Natural killer cell (primary cell): ENCODE measurements around the gene IL17RE. TPM values are rescaled to one million over a fixed set of nuclear protein-coding genes. Genes with fewer than 3 reads are reported as not detected.

Experiments used
- ATAC-seq, 3 donors: fragments of 150-1000 bp in 2 of 3; fragments of 200-7000 bp in 1 of 3; cut with Tn5 transposase; 1 replicate in 1 of 3; 2 replicates in 2 of 3; pipeline ENCODE4 v1.10.0; 2021; ENCODE audit warnings: mild to moderate bottlenecking in 2 of 3, moderate library complexity in 2 of 3
- DNase-seq, 2 donors: peaks; one replicate each; pipeline versions ENCODE4 v3.0.0 to v3.0.0-alpha.2; 2013 to 2021; ENCODE audit warnings: mixed read lengths in 1 of 2
- H3K27ac ChIP-seq: one replicate; pipeline ENCODE4 v1.5.1; 2013; ENCODE audit warnings: mild to moderate bottlenecking, low read length
- H3K27me3 ChIP-seq: one replicate; pipeline ENCODE4 v1.6.1; 2013; ENCODE audit warnings: low read length; ENCODE audit not compliant: control insufficient read depth, insufficient read depth
- H3K36me3 ChIP-seq: one replicate; pipeline ENCODE4 v1.6.1; 2013; ENCODE audit warnings: low read length; ENCODE audit not compliant: control insufficient read depth, insufficient read depth
- H3K4me1 ChIP-seq: one replicate; pipeline ENCODE4 v1.6.1; 2013; ENCODE audit warnings: low read length; ENCODE audit not compliant: control insufficient read depth, insufficient read depth
- H3K4me3 ChIP-seq: one replicate; pipeline ENCODE4 v1.5.1; 2013; ENCODE audit warnings: low read length
- H3K9me3 ChIP-seq: one replicate; pipeline ENCODE4 v1.6.1; 2013; ENCODE audit warnings: low read length; ENCODE audit not compliant: control insufficient read depth, insufficient read depth
- H3K27ac Mint-ChIP-seq, 2 donors: one replicate each; pipeline ENCODE4 v1.8.0; 2022; ENCODE audit warnings: mild to moderate bottlenecking in 2 of 2, mixed read lengths in 2 of 2, moderate library complexity in 1 of 2
- H3K27me3 Mint-ChIP-seq, 2 donors: one replicate each; pipeline ENCODE4 v1.8.0; 2022; ENCODE audit warnings: low read depth in 2 of 2, mixed read lengths in 2 of 2
- H3K36me3 Mint-ChIP-seq: one replicate; pipeline ENCODE4 v1.8.0; 2022; ENCODE audit warnings: mixed read lengths
- H3K4me1 Mint-ChIP-seq, 2 donors: one replicate each; pipeline ENCODE4 v1.8.0; 2022; ENCODE audit warnings: mixed read lengths in 2 of 2
- H3K4me3 Mint-ChIP-seq: one replicate; pipeline ENCODE4 v1.8.0; 2022; ENCODE audit warnings: mild to moderate bottlenecking, moderate library complexity, mixed read lengths
- H3K9me3 Mint-ChIP-seq, 2 donors: one replicate each; pipeline ENCODE4 v1.8.0; 2022; ENCODE audit warnings: mixed read lengths in 2 of 2
- WGBS: methylation state at CpG from one replicate; pipeline ENCODE4 v1.1.7; 2013; ENCODE audit warnings: missing lambda C conversion rate; ENCODE audit not compliant: insufficient coverage; 5-methylcytosine and 5-hydroxymethylcytosine counted together
- intact Hi-C: fragments of 100-400 bp; cut with micrococcal nuclease; formaldehyde crosslinking; loops from one replicate; pipeline ENCODE4 v1.14.2; 2022
- total RNA-seq, 4 donors: library from RNA; stranded (reverse); fragments of 120-200 nt in 1 of 4; gene quantifications; one replicate each; pipeline versions ENCODE4 v1.2.3 to v1.2.4, GENCODE V29; 2013 to 2022
- TF ChIP-seq, protein P1 (sequence below): fragments of 200-600 bp; IDR thresholded peaks from one replicate; pipeline ENCODE4 v1.8.0; 2022; ENCODE audit warnings: antibody characterized with exemption

IL17RE gene
- total RNA-seq, 3 donors from 2014 or later (not counting 1 experiment from before 2014, with no cell fraction given), result 0.28 to 2.5 (median 1.5) TPM

DNA sequence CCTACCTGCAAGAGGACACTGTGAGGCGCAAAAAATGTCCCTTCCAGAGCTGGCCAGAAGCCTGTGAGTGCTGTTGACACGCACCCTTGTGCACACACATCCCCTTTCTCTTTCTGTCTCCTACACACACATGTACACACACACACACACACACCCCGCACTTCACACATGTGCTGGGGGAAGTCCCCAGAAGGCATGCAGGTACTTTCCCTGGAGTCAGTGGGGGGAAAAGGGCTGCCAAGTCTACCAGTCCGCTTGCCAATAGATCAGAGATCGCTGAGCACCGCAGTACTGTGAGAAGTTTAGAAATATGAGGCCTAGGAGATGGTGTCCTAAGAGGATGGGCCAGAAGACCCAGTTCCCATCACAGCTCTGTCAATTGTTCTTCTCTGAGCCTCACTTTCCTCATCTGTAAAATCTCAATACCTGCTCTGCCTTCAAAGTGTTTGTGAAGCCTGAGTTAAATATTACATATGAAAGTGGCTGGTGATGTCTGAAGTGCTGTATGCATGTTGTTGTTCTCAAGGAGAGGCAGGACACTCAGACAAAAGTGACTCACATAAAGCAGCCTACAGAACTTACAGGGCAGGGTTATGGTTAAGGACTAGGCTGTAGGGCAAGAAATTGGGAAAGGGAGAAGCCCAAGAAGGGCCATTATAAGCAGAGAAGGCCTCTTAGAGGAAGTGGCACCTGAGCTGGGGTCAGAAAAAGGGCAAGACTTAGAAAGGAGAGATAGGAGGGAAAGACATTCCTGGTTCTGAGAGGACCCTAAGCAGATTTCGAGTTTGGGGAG, 6.8 kb downstream of the IL17RE start:
- H3K4me3 Mint-ChIP-seq, result no peak overlapping the region
- peaks cover 8 to 13% of the 10 kb centered on the region in 2 donors for H3K4me1 Mint-ChIP-seq
- 80% methylated on average over 7 of the region's 7 CpGs for WGBS
- intact Hi-C loops, result no loop called here
- Histone ChIP-seq H3K36me3 (no peaks in the 10 kb centered on the region), H3K27ac (no peak overlapping the region), H3K9me3 (no peaks in the 10 kb centered on the region), H3K4me3 (no peak overlapping the region), H3K27me3 (no peaks in the 10 kb centered on the region), H3K4me1 (no peaks in the 10 kb centered on the region)
- H3K27ac Mint-ChIP-seq, result no peak overlapping the region
- TF ChIP-seq, protein P1, sequence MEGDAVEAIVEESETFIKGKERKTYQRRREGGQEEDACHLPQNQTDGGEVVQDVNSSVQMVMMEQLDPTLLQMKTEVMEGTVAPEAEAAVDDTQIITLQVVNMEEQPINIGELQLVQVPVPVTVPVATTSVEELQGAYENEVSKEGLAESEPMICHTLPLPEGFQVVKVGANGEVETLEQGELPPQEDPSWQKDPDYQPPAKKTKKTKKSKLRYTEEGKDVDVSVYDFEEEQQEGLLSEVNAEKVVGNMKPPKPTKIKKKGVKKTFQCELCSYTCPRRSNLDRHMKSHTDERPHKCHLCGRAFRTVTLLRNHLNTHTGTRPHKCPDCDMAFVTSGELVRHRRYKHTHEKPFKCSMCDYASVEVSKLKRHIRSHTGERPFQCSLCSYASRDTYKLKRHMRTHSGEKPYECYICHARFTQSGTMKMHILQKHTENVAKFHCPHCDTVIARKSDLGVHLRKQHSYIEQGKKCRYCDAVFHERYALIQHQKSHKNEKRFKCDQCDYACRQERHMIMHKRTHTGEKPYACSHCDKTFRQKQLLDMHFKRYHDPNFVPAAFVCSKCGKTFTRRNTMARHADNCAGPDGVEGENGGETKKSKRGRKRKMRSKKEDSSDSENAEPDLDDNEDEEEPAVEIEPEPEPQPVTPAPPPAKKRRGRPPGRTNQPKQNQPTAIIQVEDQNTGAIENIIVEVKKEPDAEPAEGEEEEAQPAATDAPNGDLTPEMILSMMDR, result no peak
- no peaks in the 10 kb centered on the region for H3K9me3 Mint-ChIP-seq
- DNase-seq (peak in 1 of 2 donors; percentile 45), ATAC-seq (no peak)
- H3K36me3 Mint-ChIP-seq, result no peaks in the 10 kb centered on the region
- peaks cover 0 to 2% of the 10 kb centered on the region in 2 donors for H3K27me3 Mint-ChIP-seq

DNA sequence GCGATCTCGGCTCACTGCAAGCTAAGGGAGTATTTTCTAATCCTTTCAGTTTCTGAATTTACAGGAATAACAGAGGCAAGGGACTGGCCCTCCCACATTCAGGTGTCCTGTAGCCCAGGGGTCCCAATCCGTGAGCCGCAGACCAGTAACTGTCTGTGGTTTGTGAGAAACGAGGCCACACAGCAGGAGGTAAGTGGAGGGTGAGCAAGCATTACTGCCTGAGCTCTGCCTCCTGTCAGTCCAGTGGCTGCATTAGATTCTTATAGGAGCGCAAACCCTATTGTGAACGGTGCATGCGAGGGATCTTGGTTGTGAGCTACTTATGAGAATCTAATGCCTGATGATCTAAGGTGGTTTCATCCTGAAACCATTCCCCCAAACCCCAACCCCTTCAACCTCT, 9.2 kb downstream of the IL17RE start:
- Histone ChIP-seq H3K9me3 (no peaks in the 10 kb centered on the region), H3K27me3 (no peaks in the 10 kb centered on the region), H3K4me3 (no peak overlapping the region), H3K36me3 (no peaks in the 10 kb centered on the region), H3K4me1 (peaks cover 18% of the 10 kb centered on the region), H3K27ac (no peak overlapping the region)
- Mint-ChIP-seq H3K4me3 (no peak overlapping the region), H3K4me1 (peaks cover 8 to 31% of the 10 kb centered on the region in 2 donors), H3K36me3 (no peaks in the 10 kb centered on the region), H3K9me3 (no peaks in the 10 kb centered on the region), H3K27ac (peak overlapping the region in 1 of 2 donors; percentile 25), H3K27me3 (peaks cover 0 to 2% of the 10 kb centered on the region in 2 donors)
- intact Hi-C loops, result no loop called here
- DNase-seq (no peak), ATAC-seq (no peak)
- TF ChIP-seq, protein P1, result no peak
- 54% methylated on average over 8 of the region's 8 CpGs for WGBS

DNA sequence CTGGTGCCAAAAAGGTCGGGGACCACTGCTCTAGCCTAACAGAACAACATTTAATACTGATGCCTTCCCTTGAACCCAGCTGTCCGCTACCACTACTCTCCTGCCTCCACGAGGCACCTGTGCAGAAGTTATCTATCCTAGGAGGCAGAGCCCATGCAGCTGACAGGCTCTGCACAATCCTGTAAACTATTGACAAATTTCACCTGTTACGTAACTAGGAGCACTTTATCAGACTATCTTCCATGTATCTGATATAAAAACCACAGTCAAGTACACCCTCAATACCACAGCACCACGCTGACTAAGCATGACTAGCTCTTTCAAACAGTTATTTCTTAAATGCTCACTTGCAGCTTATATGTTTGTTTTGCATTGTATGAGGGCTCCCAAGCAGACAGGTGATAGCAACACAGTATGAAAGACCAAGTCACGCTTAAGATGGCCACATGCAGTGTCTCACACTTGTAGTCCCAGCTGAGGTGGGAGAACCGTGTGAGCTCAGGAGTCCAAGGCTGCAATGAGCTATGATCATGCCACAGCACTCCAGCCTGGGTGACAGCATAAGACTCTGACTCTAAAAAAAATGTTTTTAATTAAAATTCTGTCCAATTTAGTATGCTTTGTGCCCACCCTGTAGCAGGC, 9.8 kb downstream of the IL17RE start:
- no peaks in the 10 kb centered on the region for H3K36me3 ChIP-seq
- ATAC-seq (peak; percentile 20 to 72 (median 29)), DNase-seq (peak in 1 of 2 donors; percentile 42)
- no peaks in the 10 kb centered on the region for H3K27me3 ChIP-seq
- Mint-ChIP-seq H3K27me3 (peaks cover 0 to 2% of the 10 kb centered on the region in 2 donors), H3K4me1 (peaks cover 8 to 33% of the 10 kb centered on the region in 2 donors), H3K9me3 (no peaks in the 10 kb centered on the region), H3K36me3 (no peaks in the 10 kb centered on the region), H3K27ac (peak overlapping the region in 1 of 2 donors; percentile 25), H3K4me3 (peak overlapping the region; percentile 56)
- intact Hi-C loops, result no loop called here
- no peaks in the 10 kb centered on the region for H3K9me3 ChIP-seq
- 45% methylated on average over 7 of the region's 7 CpGs for WGBS
- no peak overlapping the region for H3K4me3 ChIP-seq
- TF ChIP-seq, protein P1, result no peak
- H3K4me1 ChIP-seq, result peaks cover 21% of the 10 kb centered on the region
- no peak overlapping the region for H3K27ac ChIP-seq
